ENCODE results near the gene FREM2. TPM values are rescaled to one million over a fixed set of nuclear protein-coding genes. Genes with fewer than 3 reads are reported as not detected.

Gene FREM2
- total RNA-seq, 2 experiments from 2014 or later = not detected

DNA sequence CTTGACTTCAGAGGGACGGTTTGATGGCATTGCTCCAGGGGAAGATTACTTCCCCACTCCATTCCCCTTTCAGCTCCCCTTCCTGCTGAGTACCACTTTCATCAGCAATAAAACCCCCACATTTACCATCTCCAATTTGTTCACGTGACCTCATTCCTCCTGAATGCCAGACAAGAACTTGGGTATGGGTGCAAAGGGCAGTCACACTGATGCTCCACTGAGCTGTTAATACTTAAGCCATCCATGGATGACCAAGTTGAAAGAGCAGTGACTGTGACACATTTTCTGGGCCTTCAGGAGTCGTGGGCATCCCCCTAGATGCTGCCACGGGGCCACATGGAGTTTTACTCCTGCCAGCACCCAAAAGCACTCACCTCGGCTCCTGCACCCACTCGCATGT, 210.6 kb downstream of the FREM2 start:
- H3K4me3 Mint-ChIP-seq = no peak overlapping the region
- H3K27me3 Mint-ChIP-seq = peaks cover under 1% of the 10 kb centered on the region
- no peak overlapping the region for H3K27ac Mint-ChIP-seq
- DNase-seq = no peak
- no peak for ATAC-seq
- no peaks in the 10 kb centered on the region for H3K36me3 Mint-ChIP-seq (ENCODE audit: low read depth)
- H3K4me1 Mint-ChIP-seq (ENCODE audit: low read depth) = no peaks in the 10 kb centered on the region
- POLR2A ChIA-PET = no interaction called here
- CTCF ChIA-PET = no interaction called here
- intact Hi-C loops (cut with micrococcal nuclease) = no loop called here
- TF ChIP-seq, protein P1, sequence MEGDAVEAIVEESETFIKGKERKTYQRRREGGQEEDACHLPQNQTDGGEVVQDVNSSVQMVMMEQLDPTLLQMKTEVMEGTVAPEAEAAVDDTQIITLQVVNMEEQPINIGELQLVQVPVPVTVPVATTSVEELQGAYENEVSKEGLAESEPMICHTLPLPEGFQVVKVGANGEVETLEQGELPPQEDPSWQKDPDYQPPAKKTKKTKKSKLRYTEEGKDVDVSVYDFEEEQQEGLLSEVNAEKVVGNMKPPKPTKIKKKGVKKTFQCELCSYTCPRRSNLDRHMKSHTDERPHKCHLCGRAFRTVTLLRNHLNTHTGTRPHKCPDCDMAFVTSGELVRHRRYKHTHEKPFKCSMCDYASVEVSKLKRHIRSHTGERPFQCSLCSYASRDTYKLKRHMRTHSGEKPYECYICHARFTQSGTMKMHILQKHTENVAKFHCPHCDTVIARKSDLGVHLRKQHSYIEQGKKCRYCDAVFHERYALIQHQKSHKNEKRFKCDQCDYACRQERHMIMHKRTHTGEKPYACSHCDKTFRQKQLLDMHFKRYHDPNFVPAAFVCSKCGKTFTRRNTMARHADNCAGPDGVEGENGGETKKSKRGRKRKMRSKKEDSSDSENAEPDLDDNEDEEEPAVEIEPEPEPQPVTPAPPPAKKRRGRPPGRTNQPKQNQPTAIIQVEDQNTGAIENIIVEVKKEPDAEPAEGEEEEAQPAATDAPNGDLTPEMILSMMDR (IDR thresholded peaks at IDR 0.05) = no peak
- H3K9me3 Mint-ChIP-seq = no peaks in the 10 kb centered on the region

DNA sequence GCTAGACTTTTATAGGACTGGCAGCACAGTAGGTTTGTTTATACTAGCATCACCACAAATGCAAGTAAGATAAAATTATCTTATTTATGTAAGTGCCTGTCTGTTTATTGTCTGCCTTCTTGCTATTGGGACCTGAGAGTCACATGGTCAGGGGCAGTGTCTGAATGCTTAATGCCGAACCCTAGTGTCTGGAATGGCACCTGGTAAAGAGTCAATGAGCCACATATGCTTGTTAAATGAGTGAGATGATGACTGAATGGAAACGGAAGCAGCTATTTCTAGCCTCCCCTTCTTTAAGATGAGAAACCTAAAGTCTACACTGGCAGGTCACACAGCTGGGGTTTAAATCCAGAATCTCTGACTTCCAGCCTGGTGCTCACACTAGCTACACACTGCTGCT, 211.6 kb downstream of the FREM2 start:
- Mint-ChIP-seq H3K27me3 (no peaks in the 10 kb centered on the region), H3K9me3 (no peaks in the 10 kb centered on the region), H3K27ac (no peak overlapping the region), H3K4me3 (no peak overlapping the region), H3K36me3 (ENCODE audit: low read depth) (no peaks in the 10 kb centered on the region), H3K4me1 (ENCODE audit: low read depth) (no peaks in the 10 kb centered on the region)
- ChIA-PET CTCF (no interaction called here), POLR2A (no interaction called here)
- DNase-seq = no peak
- intact Hi-C loops (cut with micrococcal nuclease) = no loop called here
- no peak for ATAC-seq
- TF ChIP-seq, protein P1 (IDR thresholded peaks at IDR 0.05) = no peak

DNA sequence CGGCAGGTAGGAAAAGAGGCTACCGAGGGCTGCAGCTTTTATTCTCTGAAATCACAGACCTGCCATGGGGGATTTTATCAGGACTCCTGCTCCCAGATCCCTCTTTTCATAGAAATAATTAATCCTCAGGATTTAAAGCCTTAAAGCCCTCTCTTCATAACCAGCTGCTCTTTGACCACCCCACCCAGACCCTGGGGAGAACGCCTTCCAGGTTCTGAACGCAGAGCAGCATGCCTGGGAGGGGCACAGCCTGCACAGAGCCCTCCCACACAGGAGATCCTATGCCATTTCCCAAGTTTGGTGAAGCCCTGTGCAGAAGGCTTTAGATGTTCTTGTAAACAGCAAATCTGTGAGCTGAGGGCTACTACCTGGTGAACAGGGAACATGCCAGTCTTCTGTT, 212.7 kb downstream of the FREM2 start:
- no peaks in the 10 kb centered on the region for H3K9me3 Mint-ChIP-seq
- POLR2A ChIA-PET = no interaction called here

GRCh38 chr13:38900188-38900587, 213.3 kb downstream of the FREM2 start:
- Mint-ChIP-seq H3K27me3 (no peaks in the 10 kb centered on the region), H3K27ac (no peak overlapping the region), H3K4me1 (ENCODE audit: low read depth) (no peaks in the 10 kb centered on the region), H3K9me3 (no peaks in the 10 kb centered on the region), H3K4me3 (no peak overlapping the region), H3K36me3 (ENCODE audit: low read depth) (no peaks in the 10 kb centered on the region)
- POLR2A ChIA-PET = no interaction called here
- intact Hi-C loops (cut with micrococcal nuclease) = no loop called here
- TF ChIP-seq, protein P1 (IDR thresholded peaks at IDR 0.05) = no peak
- no peak for DNase-seq
- CTCF ChIA-PET = interaction anchor here (1.5 kb wide), 1 partner anchor 8 kb away, joined by 3 read pairs; no protein-coding TSS in a partner anchor
- no peak for ATAC-seq

More for the DNA sequence above, 212.7 kb downstream of the FREM2 start:
- no peaks in the 10 kb centered on the region for H3K27me3 Mint-ChIP-seq
- CTCF ChIA-PET = interaction anchor here (1.5 kb wide), 1 partner anchor 9 kb away, joined by 3 read pairs; no protein-coding TSS in a partner anchor
- DNase-seq (no peak), ATAC-seq (no peak)
- TF ChIP-seq, protein P1 (IDR thresholded peaks at IDR 0.05) = no peak
- intact Hi-C loops (cut with micrococcal nuclease) = no loop called here
- no peak overlapping the region for H3K4me3 Mint-ChIP-seq
- no peaks in the 10 kb centered on the region for H3K4me1 Mint-ChIP-seq (ENCODE audit: low read depth)
- H3K27ac Mint-ChIP-seq = no peak overlapping the region
- no peaks in the 10 kb centered on the region for H3K36me3 Mint-ChIP-seq (ENCODE audit: low read depth)

GRCh38 chr13:38902551-38902950, 215.7 kb downstream of the FREM2 start:
- TF ChIP-seq, protein P1 (IDR thresholded peaks at IDR 0.05) = no peak

More at GRCh38 chr13:38902551-38902950, 215.7 kb downstream of the FREM2 start:
- no peak overlapping the region for H3K27ac Mint-ChIP-seq
- intact Hi-C loops (cut with micrococcal nuclease) = no loop called here
- H3K4me3 Mint-ChIP-seq = no peak overlapping the region
- ChIA-PET POLR2A (no interaction called here), CTCF (no interaction called here)
- ATAC-seq (no peak), DNase-seq (no peak)
- H3K27me3 Mint-ChIP-seq = no peaks in the 10 kb centered on the region
- no peaks in the 10 kb centered on the region for H3K36me3 Mint-ChIP-seq (ENCODE audit: low read depth)
- no peaks in the 10 kb centered on the region for H3K9me3 Mint-ChIP-seq
- no peaks in the 10 kb centered on the region for H3K4me1 Mint-ChIP-seq (ENCODE audit: low read depth)
